Cerebellar nuclear complex (tissue), 1 donor: ENCODE results near the gene C19orf81.

Experiments
- DNase-seq, 2 experiments: peaks; one replicate each; lab custom pipeline; 2025; lab: John Stamatoyannopoulos, UW

The C19orf81 gene

GRCh38 chr19:50629801-50630200 is 19.4 kb upstream of the C19orf81 start:
- no peak for DNase-seq

- no peak for DNase-seq
These were observed 17.0 kb upstream of the C19orf81 start for GRCh38 chr19:50632151-50632835.

GRCh38 chr19:50633359-50633758 is 15.9 kb upstream of the C19orf81 start:
- DNase-seq = no peak

GRCh38 chr19:50633973-50634372 is 15.3 kb upstream of the C19orf81 start:
- DNase-seq = no peak

- no peak for DNase-seq
These were observed 12.7 kb upstream of the C19orf81 start for GRCh38 chr19:50636317-50637085.

GRCh38 chr19:50638600-50638999 is 10.6 kb upstream of the C19orf81 start:
- no peak for DNase-seq

DNA sequence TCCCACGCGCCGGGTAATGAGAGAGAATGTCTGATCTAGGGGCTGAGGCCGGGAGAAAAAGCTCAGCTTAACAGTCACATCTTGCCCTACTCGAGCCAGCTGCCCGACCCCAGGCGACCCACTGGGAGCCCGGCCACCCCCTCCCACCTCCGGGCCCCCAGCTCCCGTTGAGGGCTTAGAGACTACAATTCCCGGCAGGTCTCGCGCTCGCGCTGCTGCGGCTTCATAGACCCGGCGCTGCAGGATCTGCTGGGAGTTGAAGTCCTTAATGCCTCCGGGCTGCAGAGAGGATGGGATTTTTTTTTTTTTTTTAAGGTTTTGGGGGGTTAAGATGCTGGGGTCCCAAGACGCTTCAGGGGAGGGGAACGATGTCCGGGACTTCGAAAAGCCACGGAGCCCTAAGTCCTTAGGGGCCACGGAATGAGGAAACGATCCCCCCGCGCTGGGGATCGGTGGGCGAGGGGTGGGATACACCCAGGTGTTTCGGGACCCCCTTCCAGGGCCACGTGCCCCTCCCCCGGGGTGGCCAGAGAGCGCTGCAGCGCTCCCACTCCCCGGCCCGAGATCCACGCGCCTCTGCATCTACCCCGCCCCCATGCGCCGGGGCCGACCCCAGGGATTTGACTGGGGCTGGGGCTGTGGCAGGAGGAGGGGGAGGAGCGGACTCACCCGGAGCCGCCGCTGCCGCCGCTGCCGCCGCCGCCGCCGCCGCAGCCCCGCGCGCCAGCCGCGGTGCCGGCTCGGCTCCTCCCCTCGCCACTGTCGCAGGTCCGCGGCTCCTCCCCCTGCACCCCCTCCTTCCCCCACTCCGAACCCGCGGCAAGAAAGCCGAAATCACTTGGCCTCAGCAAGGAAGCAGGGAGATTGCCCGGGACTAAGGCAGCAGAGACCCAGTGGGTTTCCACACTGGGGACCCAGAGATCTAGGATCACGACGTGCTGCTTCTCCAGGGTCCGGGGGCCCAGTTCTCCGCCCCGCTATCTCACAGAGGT is 9.8 kb upstream of the C19orf81 start, which contains the start of gene SYT3:
Gene SYT3, minus strand, starts transcription at position 761 of the 992 bp plus-strand sequence. CDS start 2,470 bp downstream, outside the sequence.
- peak in 1 of 2 experiments; percentile 62 for DNase-seq

DNA sequence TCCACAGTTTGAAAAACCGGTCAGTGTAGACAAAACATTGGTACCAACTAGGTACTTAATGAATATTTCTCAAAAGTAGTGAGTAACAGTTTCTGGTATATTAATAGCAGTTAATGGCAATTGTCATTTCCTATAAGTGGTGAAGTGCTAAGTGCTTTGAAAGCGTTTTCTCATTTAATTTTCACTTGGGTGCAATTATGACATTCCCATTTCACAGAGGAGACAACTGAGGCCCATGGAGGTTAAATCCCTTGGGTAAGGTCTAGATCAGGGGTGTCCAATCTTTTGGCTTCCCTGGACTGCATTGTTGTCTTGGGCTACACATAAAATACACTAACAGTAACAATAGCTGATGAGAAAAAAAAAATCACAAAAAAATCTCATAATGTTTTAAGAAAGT is 8.9 kb upstream of the C19orf81 start:
- DNase-seq = no peak

DNA sequence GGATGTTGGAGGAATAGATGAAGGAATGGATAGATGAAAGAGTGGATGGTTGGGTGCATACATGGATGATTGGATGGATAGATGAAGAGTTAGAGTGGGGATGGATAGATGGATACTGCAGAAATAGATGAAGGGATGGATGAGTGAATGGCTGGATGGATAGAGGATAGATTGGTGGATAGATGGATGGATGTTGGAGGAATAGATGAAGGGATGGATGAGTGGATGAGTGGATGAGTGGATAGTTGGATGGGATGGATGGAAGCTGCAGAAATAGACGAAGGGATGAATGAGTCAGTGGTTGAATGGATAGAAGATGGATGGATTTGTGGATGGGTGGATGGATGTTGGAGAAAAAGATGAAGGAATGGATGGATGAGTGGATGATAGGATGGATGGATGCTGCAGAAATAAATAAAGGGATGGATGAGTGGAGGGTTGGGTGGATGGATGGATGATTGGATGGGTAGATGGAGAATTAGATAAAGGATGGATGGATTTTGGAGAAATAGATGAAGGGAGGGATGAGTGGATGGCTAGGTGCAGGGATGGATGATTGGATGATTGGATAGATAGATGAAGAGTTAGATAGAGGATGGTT is 4.8 kb upstream of the C19orf81 start:
- DNase-seq = no peak

GRCh38 chr19:50645107-50645506 is 4.1 kb upstream of the C19orf81 start:
- no peak for DNase-seq

DNA sequence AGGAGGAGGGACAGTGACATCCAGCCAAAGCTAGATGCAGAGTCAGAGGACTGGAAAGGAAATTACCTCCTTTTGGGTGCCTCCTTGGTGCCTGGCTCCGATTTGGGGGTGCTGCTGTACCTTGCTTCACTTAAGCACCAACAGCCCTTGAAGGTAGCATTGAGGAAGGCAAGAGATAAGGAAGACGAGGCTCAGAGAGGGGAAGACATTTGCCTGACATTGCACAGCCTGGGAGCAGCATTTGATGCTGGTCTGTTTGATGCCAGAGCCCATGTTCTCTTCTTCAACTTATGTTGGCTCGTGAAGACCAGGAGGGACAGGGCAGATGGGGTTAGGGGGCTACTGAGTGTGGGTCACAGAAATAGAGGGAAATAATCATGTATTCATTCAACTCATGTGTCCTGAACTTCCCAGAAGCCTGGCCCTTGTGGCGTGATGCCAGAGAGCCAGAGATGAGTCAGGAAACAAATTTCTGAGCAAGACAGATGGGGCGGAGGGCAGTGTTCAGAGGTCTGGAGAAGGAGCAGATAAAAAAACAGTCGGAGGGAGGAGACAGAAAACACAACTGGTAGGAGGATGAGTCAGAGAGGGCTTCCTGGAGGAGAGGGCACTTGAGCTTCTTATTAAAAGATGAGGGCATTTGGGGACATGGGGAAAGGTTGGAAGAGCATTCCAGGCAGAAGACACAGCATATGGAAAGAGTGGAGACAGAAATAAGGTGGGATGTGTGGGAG is 3.0 kb upstream of the C19orf81 start:
- no peak for DNase-seq

- DNase-seq = no peak
These were observed 1.2 kb upstream of the C19orf81 start for GRCh38 chr19:50647879-50648615.

DNA sequence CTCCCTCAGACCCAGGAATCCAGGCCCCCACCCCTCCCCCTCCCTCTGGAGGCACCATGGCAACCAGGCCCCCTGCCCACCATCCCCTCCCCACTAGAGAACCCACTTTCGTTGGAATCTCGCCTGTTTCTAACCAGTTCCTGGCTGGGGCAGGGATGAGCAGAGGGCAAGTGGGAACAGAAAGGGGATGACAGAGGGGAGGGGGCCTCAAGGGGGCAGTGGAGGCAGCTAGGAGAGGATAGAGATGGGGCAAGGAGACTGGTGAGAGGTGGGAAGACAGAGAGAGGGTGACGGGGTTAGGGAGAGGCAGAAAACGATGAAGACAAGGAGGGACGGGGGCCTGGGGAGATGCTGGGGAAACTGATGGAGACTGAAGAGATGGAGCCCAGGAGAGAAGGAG is 586 bp upstream of the C19orf81 start:
- no peak for DNase-seq

DNA sequence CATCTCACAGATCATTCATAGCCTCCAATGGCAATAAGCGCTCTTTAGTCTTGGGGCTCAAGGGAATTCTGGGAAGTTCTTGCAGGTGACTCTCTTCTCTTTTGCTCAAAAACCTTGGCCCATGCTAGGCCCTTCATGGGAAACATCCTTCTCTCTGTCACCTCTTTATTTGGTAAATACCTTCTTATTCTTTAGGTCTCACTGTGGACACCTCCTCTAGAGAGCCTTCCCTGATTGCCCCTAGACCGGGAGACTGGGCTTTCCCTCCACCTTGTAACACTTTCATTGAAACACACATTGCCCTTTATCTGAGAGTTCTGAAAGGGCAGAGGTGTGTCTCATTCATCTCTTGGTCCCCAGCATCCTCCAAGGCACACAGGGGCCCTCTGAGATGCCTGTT is 1.9 kb downstream of the C19orf81 start:
- DNase-seq = no peak

- DNase-seq = no peak
These were observed 3.5 kb downstream of the C19orf81 start for GRCh38 chr19:50652722-50653121.

DNA sequence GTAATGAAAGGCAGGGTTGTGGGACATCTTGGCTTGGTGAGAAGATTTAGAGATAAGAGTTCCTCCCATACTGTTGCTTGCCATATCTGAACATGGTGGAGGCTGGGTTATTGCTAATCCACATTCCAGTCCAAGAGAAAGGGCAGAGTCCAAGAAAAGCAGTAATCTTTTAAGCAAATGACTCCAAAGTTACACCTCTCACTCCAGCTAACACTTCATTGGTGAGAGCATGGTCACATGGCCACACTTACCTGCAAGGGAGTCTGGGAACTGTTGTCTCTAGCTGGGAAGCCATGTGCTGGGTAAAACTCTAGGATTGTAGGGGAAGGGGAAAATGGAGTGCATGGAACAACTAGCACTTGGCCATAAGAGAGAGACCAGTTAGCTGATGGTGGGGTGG is 5.6 kb downstream of the C19orf81 start:
- DNase-seq = no peak

DNA sequence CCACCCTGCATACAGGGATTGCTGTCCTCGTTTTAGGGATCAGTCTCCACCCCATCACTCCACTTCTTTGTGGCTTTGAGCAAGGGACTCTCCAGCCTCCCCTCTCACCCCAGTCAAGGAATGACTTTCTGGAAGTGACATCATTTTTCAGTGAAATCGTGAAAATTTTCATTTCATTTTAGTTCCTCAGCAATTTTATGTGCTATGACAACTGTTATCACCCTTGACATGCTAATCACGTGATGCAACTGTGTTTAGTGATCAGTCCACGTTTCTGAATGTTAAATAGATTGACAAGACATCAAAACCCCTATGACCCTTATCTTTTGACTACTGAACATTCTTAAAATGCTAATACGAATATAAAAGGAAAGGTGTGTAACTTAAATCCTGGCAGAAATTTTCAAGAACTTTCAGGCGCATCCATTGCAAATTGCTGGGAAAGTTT is 8.0 kb downstream of the C19orf81 start:
- no peak for DNase-seq

GRCh38 chr19:50657712-50658440 is 8.6 kb downstream of the C19orf81 start:
- peak; percentile 98 to 99 for DNase-seq
